IMR-90 (cell line): Measurements from ENCODE around the gene SLC13A5. TPM values are rescaled to one million over a fixed set of nuclear protein-coding genes. Genes with fewer than 3 reads are reported as not detected.

Source experiments
- ATAC-seq: fragments of 200-7000 bp; cut with Tn5 transposase; 2 replicates; pipeline ENCODE4 v1.9.1; 2020; ENCODE audit warnings: low read depth, mild to moderate bottlenecking, moderate library complexity
- BruUV-seq: library from RNA; stranded (reverse); fragments of 400-500 nt; replicated peaks from 2 replicates; lab custom pipeline; 2021; lab: Mats Ljungman, UMichigan
- CTCF ChIA-PET: fragments of 300-600 bp; formaldehyde crosslinking; extraction: SDS; loops from one replicate; lab custom pipeline; 2021; ENCODE audit warnings: antibody characterized with exemption; lab: Yijun Ruan, JAX
- POLR2A ChIA-PET: fragments of 300-600 bp; sonication (Branson Sonifier 250); formaldehyde crosslinking; loops from one replicate; lab custom pipeline; 2022; ENCODE audit warnings: antibody characterized with exemption; ENCODE audit not compliant: unreplicated experiment; lab: Charles Lee
- DNase-seq: peaks from one replicate; pipeline ENCODE4 v3.0.0; 2013
- H2AFZ ChIP-seq: replicated peaks from 2 replicates; pipeline ENCODE3; 2013; ENCODE audit warnings: low read length, mild to moderate bottlenecking; ENCODE audit not compliant: poor library complexity
- H2AK5ac ChIP-seq: 2 replicates; pipeline ENCODE4 v1.6.1; 2013; ENCODE audit warnings: low read depth, low read length, inconsistent platforms
- H2AK9ac ChIP-seq: replicated peaks from 2 replicates; pipeline ENCODE3; 2013; ENCODE audit warnings: mild to moderate bottlenecking, low read depth, low read length, moderate library complexity; ENCODE audit not compliant: poor library complexity
- H2BK120ac ChIP-seq: 2 replicates; pipeline ENCODE4 v1.6.1; 2013; ENCODE audit warnings: low read depth, low read length, inconsistent platforms
- H2BK15ac ChIP-seq: 3 replicates; pipeline ENCODE4 v1.6.1; 2013; ENCODE audit warnings: low read depth, low read length, inconsistent platforms
- H2BK20ac ChIP-seq: 2 replicates; pipeline ENCODE4 v1.6.1; 2013; ENCODE audit warnings: low read depth, mild to moderate bottlenecking, inconsistent platforms, low read length, moderate library complexity
- H2BK5ac ChIP-seq: 2 replicates; pipeline ENCODE4 v1.6.1; 2013; ENCODE audit warnings: mild to moderate bottlenecking, low read depth, low read length, inconsistent platforms; ENCODE audit not compliant: poor library complexity, severe bottlenecking
- H3K14ac ChIP-seq: replicated peaks from 2 replicates; pipeline ENCODE4 v1.6.1; 2013; ENCODE audit warnings: low read depth, low read length, inconsistent platforms
- H3K18ac ChIP-seq: 2 replicates; pipeline ENCODE4 v1.6.1; 2013; ENCODE audit warnings: low read depth, low read length, control low read depth
- H3K23ac ChIP-seq: 2 replicates; pipeline ENCODE4 v1.6.1; 2013; ENCODE audit warnings: low read depth, low read length, inconsistent platforms
- H3K27ac ChIP-seq: 2 replicates; pipeline ENCODE4 v1.5.1; 2013; ENCODE audit warnings: mild to moderate bottlenecking, control low read depth, low read length; ENCODE audit not compliant: insufficient read depth
- H3K27me3 ChIP-seq: 2 replicates; pipeline ENCODE4 v1.6.1; 2013; ENCODE audit warnings: low read length; ENCODE audit not compliant: control insufficient read depth, insufficient read depth
- H3K36me3 ChIP-seq: 2 replicates; pipeline ENCODE4 v1.6.1; 2013; ENCODE audit warnings: low read length, mixed read lengths; ENCODE audit not compliant: control insufficient read depth, insufficient read depth
- H3K4ac ChIP-seq: 2 replicates; pipeline ENCODE4 v1.6.1; 2013; ENCODE audit warnings: low read depth, low read length, inconsistent platforms
- H3K4me1 ChIP-seq: 2 replicates; pipeline ENCODE4 v1.6.1; 2013; ENCODE audit warnings: low read length, mixed read lengths; ENCODE audit not compliant: control insufficient read depth, insufficient read depth
- H3K4me2 ChIP-seq: 2 replicates; pipeline ENCODE4 v1.6.1; 2013; ENCODE audit warnings: low read depth, mild to moderate bottlenecking, control low read depth, low read length, moderate library complexity
- H3K4me3 ChIP-seq: 2 replicates; pipeline ENCODE4 v1.5.1; 2013; ENCODE audit warnings: low read depth, mild to moderate bottlenecking, control low read depth, low read length, moderate library complexity; ENCODE audit not compliant: insufficient read depth
- H3K56ac ChIP-seq: 2 replicates; pipeline ENCODE4 v1.6.1; 2013; ENCODE audit warnings: low read length, inconsistent platforms; ENCODE audit not compliant: insufficient read depth; ENCODE audit errors: extremely low read depth
- H3K79me1 ChIP-seq, 2 experiments: 2 replicates each; pipeline ENCODE4 v1.6.1; 2013; ENCODE audit warnings: low read length in 2 of 2, inconsistent platforms in 1 of 2, low read depth in 1 of 2
- H3K9ac ChIP-seq: 2 replicates; pipeline ENCODE4 v1.6.1; 2013; ENCODE audit warnings: low read depth, low read length, control low read depth
- H3K9me1 ChIP-seq: 2 replicates; pipeline ENCODE4 v1.6.1; 2013; ENCODE audit warnings: low read length, inconsistent platforms; ENCODE audit not compliant: insufficient read depth
- H3K9me3 ChIP-seq: 2 replicates; pipeline ENCODE4 v1.6.1; 2013; ENCODE audit warnings: low read length; ENCODE audit not compliant: control insufficient read depth, insufficient read depth
- H4K20me1 ChIP-seq: 2 replicates; pipeline ENCODE4 v1.6.1; 2013; ENCODE audit warnings: low read length, inconsistent platforms; ENCODE audit not compliant: insufficient read depth
- H4K5ac ChIP-seq: 2 replicates; pipeline ENCODE4 v1.6.1; 2013; ENCODE audit warnings: mild to moderate bottlenecking, low read depth, low read length, control low read depth
- H4K8ac ChIP-seq, 2 experiments: 2 replicates each; pipeline ENCODE4 v1.6.1; 2013; ENCODE audit warnings: low read depth in 2 of 2, low read length in 2 of 2, control low read depth in 1 of 2, inconsistent platforms in 1 of 2
- H4K91ac ChIP-seq: 2 replicates; pipeline ENCODE4 v1.6.1; 2013; ENCODE audit warnings: low read depth, low read length, inconsistent platforms; ENCODE audit not compliant: insufficient read depth
- BHLHE40 ChIP-seq: fragments of 150-350 bp; IDR thresholded peaks from 2 replicates; pipeline ENCODE4 v1.6.1; 2016; ENCODE audit warnings: mild to moderate bottlenecking, low read depth, low read length
- CEBPB ChIP-seq: IDR thresholded peaks from 2 replicates; pipeline ENCODE4 v1.6.1; 2012; ENCODE audit warnings: low read depth, low read length, improper control_type of control experiment
- CHD1 ChIP-seq: IDR thresholded peaks from 2 replicates; pipeline ENCODE4 v1.6.1; 2012; ENCODE audit warnings: low read depth, low read length, improper control_type of control experiment
- CTCF ChIP-seq: conservative IDR thresholded peaks from 2 replicates; pipeline ENCODE4 v1.5.1; 2012; ENCODE audit warnings: mild to moderate bottlenecking, low read depth, low read length, improper control_type of control experiment
- ELK1 ChIP-seq: fragments of 150-350 bp; IDR thresholded peaks from 2 replicates; pipeline ENCODE4 v1.6.1; 2016; ENCODE audit warnings: low read depth, mild to moderate bottlenecking, low read length, moderate library complexity, borderline replicate concordance
- FOS ChIP-seq: fragments of 150-350 bp; IDR thresholded peaks from 2 replicates; pipeline ENCODE4 v1.6.1; 2016; ENCODE audit warnings: low read depth, low read length
- MAFK ChIP-seq: IDR thresholded peaks from 2 replicates; pipeline ENCODE4 v1.6.1; 2012; ENCODE audit warnings: low read depth, low read length, improper control_type of control experiment
- MAZ ChIP-seq: IDR thresholded peaks from 2 replicates; pipeline ENCODE4 v1.6.1; 2012; ENCODE audit warnings: low read depth, mild to moderate bottlenecking, low read length, improper control_type of control experiment, moderate library complexity, borderline replicate concordance
- MXI1 ChIP-seq: IDR thresholded peaks from 2 replicates; pipeline ENCODE4 v1.6.1; 2012; ENCODE audit warnings: low read depth, mild to moderate bottlenecking, low read length, moderate library complexity, borderline replicate concordance
- NFE2L2 ChIP-seq: fragments of 150-350 bp; IDR thresholded peaks from 2 replicates; pipeline ENCODE4 v1.6.1; 2016; ENCODE audit warnings: low read depth, mild to moderate bottlenecking, low read length
- POLR2A ChIP-seq: IDR thresholded peaks from 2 replicates; pipeline ENCODE4 v1.6.1; 2012; ENCODE audit warnings: mild to moderate bottlenecking, low read depth, low read length
- RAD21 ChIP-seq: IDR thresholded peaks from 2 replicates; pipeline ENCODE4 v1.6.1; 2012; ENCODE audit warnings: low read length, improper control_type of control experiment
- RCOR1 ChIP-seq: IDR thresholded peaks from 2 replicates; pipeline ENCODE4 v1.6.1; 2012; ENCODE audit warnings: mild to moderate bottlenecking, low read length, improper control_type of control experiment; ENCODE audit not compliant: insufficient replicate concordance
- RFX5 ChIP-seq: IDR thresholded peaks from 2 replicates; pipeline ENCODE4 v1.8.0; 2012; ENCODE audit warnings: low read depth, mild to moderate bottlenecking, low read length, moderate library complexity
- SMC3 ChIP-seq: fragments of 150-350 bp; IDR thresholded peaks from 2 replicates; pipeline ENCODE4 v1.6.1; 2016; ENCODE audit warnings: low read depth, mild to moderate bottlenecking, antibody characterized with exemption, low read length, moderate library complexity
- USF2 ChIP-seq: fragments of 150-350 bp; IDR thresholded peaks from 2 replicates; pipeline ENCODE4 v1.6.1; 2017; ENCODE audit warnings: mild to moderate bottlenecking, antibody characterized with exemption, low read length, low read depth
- whole genome bisulfite sequencing, 2 experiments: methylation state at CpG; one replicate each; pipeline versions ENCODE4 v1.1.5 to v1.1.7; 2013; ENCODE audit warnings: missing lambda C conversion rate in 2 of 2; ENCODE audit not compliant: insufficient read length in 1 of 2; ENCODE audit errors: extremely low coverage in 2 of 2; 5-methylcytosine and 5-hydroxymethylcytosine counted together
- dilution Hi-C: fragments of 300-500 bp; cut with HindIII; formaldehyde crosslinking; loops from one replicate; pipeline ENCODE4 v1.14.3; 2018; ENCODE audit warnings: low sequenced_read_pairs; ENCODE audit not compliant: unreplicated experiment
- in situ Hi-C: fragments of 300-500 bp; cut with MboI; formaldehyde crosslinking; loops from 3 replicates; pipeline ENCODE4 v1.14.3; 2019; ENCODE audit warnings: low sequenced_read_pairs, inconsistent platforms, mixed read lengths
- intact Hi-C: fragments of 100-400 bp; cut with micrococcal nuclease; formaldehyde crosslinking; loops from 2 replicates; pipeline ENCODE4 v1.10.0; 2022
- polyA plus RNA-seq, 3 experiments: library from polyadenylated mRNA; depleted of rRNA; stranded (reverse); fragments of >200 nt; gene quantifications; 2 replicates each; pipeline ENCODE4 v1.2.3, GENCODE V29; 2012; ENCODE audit warnings: low replicate concordance in 1 of 3
- total RNA-seq: library from RNA; depleted of rRNA; stranded (reverse); fragments of >200 nt; gene quantifications from 2 replicates; pipeline ENCODE4 v1.2.3, GENCODE V29; 2012

The SLC13A5 gene
- total and polyA plus RNA-seq, 2 of the 4 experiments (the other 2 are of a cell fraction) = not detected

GRCh38 chr17:6756425-6757031 lies 43.4 kb upstream of the SLC13A5 start:
- TF ChIP-seq RFX5 = no peak
- no peak for TF ChIP-seq SMC3
- no peak for TF ChIP-seq BHLHE40
- no peak for TF ChIP-seq CHD1
- TF ChIP-seq POLR2A = no peak
- no peak for TF ChIP-seq RAD21
- TF ChIP-seq NFE2L2 = no peak
- no peak for TF ChIP-seq RCOR1
- no peak for TF ChIP-seq MAFK
- no peak for TF ChIP-seq USF2
- no peak for TF ChIP-seq CTCF
- TF ChIP-seq CEBPB = no peak
- TF ChIP-seq MXI1 = no peak
- no peak for TF ChIP-seq MAZ
- no peak for TF ChIP-seq ELK1
- TF ChIP-seq FOS = no peak

More at GRCh38 chr17:6756425-6757031, 43.4 kb upstream of the SLC13A5 start:
- no peak overlapping the region for H3K4me3 ChIP-seq
- no peak overlapping the region for H3K23ac ChIP-seq
- no peak overlapping the region for H2AK5ac ChIP-seq
- peaks cover 12% of the 10 kb centered on the region for H3K9me1 ChIP-seq
- no peak overlapping the region; a peak in 1 of 4 replicates for H4K8ac ChIP-seq
- no peak overlapping the region for H2BK5ac ChIP-seq
- no peaks in the 10 kb centered on the region for H3K36me3 ChIP-seq
- H2AFZ ChIP-seq = no peak overlapping the region
- H4K5ac ChIP-seq = no peak overlapping the region
- no peak overlapping the region for H2AK9ac ChIP-seq
- no TSS peak for BruUV-seq
- 0 out of 2 replicates have a peak overlapping the region, but pooled peaks have one; percentile 3 for H3K4ac ChIP-seq
- H3K4me2 ChIP-seq = no peak overlapping the region
- H3K27ac ChIP-seq = no peak overlapping the region
- POLR2A ChIA-PET = no interaction called here
- dilution Hi-C loops (no loop called here), intact Hi-C loops (loop anchor here (10.0 kb wide), 1 partner anchor 92 kb away; no protein-coding TSS in a partner anchor), in situ Hi-C loops (no loop called here)
- no peaks in the 10 kb centered on the region for H3K9me3 ChIP-seq
- H4K91ac ChIP-seq = peak overlapping the region; percentile 66; the same call in 1 of the 2 replicates
- no peak overlapping the region for H3K9ac ChIP-seq
- no peaks in the 10 kb centered on the region for H3K27me3 ChIP-seq
- no peak overlapping the region for H2BK120ac ChIP-seq
- H3K18ac ChIP-seq = no peak overlapping the region
- CTCF ChIA-PET = no interaction called here
- H3K79me1 ChIP-seq = no peaks in the 10 kb centered on the region
- no peak overlapping the region for H3K14ac ChIP-seq
- no peak for DNase-seq
- peaks cover 15% of the 10 kb centered on the region for H3K4me1 ChIP-seq
- no peaks in the 10 kb centered on the region for H4K20me1 ChIP-seq
- WGBS, 2 experiments = no CpG with 5 or more reads among the region's 13 CpGs
- H3K56ac ChIP-seq = no peak overlapping the region
- H2BK20ac ChIP-seq = no peak overlapping the region
- no peak for ATAC-seq
- no peak overlapping the region for H2BK15ac ChIP-seq
